Stimulated activated CD4-positive, alpha-beta T cell treated with anti-CD3 and anti-CD28 coated beads, Interleukin-1b, Interleukin-23, amount 100 ng/mL, for 24 hours (primary cell): ENCODE measurements around the gene AFF4.
"Not testable (repeated sequence)": the region's sequence is repeated elsewhere in the genome, so short reads cannot be mapped to it uniquely, and the experiment has no call there.

Experiments
- DNase-seq, 4 experiments: peaks; one replicate each; pipeline ENCODE4 v3.0.0-alpha.2; 2020; ENCODE audit warnings: low read depth in 4 of 4, low spot score in 1 of 4

Gene AFF4

GRCh38 chr5:132961123-132961815 lies 2.2 kb downstream of the AFF4 start:
- not testable (repeated sequence) for DNase-seq

DNA sequence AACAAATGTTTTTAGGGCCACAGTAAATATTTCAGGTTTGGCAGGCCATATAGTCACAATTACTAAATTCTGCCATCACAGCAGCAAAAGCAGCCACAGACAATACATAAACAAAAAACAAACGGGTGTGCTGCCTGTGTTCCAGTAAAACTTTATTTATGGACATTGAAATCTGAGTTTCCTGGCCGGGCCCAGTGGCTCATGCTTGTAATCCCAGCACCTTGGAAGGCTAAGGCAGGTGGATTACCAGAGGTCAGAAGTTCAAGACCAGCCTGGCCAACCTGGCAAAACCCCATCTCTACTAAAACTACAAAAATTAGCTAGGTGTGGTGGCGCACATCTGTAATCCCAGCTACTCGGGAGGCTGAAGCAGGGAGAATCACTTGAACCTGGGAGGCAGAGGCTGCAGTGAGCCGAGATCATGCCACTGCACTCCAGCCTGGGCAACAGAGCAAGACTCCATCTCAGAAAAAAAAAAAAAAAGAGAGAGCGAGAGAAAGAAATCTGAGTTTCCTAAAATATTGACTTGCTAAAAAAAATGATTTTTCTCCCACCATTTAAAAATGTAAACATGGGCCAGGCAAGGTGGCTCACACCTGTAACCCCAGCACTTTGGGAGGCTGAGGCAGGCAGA lies 7.2 kb downstream of the AFF4 start:
- DNase-seq = not testable (repeated sequence)

GRCh38 chr5:132953710-132954109 lies 9.7 kb downstream of the AFF4 start:
- DNase-seq = no peak

DNA sequence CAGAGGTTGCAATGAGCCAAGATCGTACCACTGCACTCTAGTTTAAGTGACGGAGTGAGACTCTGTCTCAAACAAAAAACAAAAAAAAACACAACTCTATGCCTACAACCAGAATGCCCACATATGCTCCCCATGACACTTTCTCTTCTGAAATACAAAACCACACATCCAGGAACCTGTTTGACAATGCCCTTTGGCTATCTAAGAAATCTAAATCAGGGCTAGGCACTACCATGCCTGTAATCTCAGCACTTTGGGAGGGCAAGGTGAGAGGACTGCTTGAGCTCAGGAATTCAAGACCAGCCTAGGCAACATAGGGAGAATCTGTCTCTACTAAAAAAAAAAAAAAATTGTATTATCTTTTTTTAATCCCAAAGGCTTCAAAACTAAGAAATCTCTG lies 10.6 kb downstream of the AFF4 start:
- no peak for DNase-seq

DNA sequence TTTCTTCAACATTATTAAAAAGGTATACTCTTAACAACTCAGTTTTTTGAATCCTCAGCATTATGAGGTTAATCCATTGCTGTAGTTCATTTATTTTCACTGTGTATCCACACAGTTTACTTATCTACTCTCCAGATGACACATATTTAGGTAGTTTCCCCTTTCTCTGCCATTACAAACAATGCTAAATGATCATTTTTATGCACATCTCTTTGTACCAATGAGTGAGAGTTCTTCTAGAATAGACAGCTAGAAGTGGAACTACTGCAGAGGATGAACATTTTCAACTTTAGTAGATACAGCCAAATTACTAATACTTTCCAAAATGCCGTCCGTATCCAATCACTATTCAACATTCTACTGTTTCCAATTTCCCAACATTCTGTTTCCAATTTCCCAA lies 11.5 kb downstream of the AFF4 start:
- no peak for DNase-seq

DNA sequence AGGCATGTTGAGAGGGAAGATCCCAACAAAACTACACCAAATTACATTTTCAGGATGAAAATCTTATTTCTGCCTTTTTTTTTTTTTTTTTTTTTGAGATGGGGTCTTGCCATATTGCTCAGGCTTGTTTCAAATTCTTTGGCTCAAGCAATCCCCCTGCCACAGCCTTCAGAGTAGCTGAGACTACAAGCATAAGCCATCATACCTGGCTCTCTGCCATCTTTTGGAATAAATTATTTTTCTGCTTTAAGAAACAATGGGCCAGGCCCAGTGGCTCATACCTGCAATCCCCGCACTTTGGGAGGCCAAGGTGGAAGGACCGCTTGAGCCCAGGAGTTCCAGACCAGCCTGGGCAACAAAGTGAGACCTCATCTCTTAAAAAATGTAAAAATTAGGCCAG lies 14.3 kb downstream of the AFF4 start:
- no peak for DNase-seq

DNA sequence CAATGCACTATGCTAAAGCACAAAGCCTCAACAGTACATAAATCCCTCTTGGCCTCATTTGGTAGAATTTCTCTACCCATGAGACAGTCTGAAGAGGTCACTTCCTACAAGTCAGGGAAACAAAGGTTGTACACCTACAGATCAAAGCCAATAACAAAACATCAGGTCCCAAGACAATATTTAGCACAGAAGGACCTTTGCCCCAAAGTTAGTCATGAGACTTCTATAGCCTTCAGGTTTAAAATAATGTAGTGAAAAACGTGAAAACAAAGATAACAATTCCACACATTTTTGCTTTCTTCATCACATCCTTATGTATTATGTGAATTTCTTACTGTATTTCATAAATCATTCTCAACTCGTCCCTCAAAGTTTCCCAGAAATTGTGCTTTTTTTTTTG lies 15.8 kb downstream of the AFF4 start:
- DNase-seq = no peak

DNA sequence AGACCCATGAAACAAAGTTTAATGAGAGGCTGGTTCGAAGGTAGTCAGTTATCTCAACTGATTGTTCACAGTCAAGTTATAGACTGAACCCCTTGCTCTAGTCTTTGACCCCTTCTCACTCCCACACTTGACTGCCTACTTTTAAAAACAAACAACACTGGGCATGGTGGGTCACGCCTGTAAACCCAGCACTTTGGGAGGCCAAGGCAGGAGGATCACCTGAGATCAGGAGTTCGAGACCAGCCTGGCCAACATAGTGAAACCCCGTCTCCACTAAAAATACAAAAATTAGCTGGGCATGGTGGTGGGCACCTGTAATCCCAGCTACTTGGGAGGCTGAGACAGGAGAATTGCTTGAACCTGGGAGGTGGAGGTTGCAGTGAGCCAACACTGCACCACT lies 18.1 kb downstream of the AFF4 start:
- not testable (repeated sequence) for DNase-seq

GRCh38 chr5:132943362-132944022 lies 19.9 kb downstream of the AFF4 start:
- no peak for DNase-seq

DNA sequence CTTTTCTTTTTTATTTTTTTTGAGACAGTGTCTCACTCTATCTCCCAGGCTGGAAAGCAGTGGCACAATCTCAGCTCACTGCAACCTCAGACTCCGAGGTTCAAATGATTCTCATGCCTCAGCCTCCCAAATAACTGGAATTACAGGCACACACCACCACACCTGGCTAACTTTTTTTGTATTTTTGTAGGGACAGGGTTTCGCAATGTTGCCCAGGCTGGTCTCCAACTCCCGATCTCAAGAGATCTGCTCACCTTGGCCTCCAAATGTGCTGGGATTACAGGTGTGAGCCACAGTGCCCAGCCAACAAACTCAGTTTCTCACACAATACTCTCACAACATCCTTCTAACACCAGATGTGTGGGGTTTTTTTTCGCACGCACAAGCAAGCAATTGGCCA lies 22.1 kb downstream of the AFF4 start:
- no peak for DNase-seq

DNA sequence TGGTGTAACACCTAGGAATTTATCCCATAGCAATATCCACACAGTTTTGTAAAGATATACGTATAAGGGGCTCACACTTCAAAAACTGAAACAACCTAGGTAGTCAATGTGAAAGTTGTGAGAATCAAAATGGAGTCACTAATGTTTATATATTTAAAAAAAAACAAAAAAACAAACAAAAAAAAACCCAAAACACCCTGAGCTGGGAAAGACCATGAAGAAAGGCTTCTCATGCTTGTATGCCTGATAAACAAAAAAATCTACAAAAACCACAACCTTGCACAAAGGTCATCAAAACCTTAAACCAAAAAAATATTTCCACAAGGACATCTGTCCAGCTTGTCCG lies 35.4 kb downstream of the AFF4 start:
- no peak for DNase-seq

- no peak for DNase-seq
Measured at GRCh38 chr5:132927355-132928061, 35.9 kb downstream of the AFF4 start.

DNA sequence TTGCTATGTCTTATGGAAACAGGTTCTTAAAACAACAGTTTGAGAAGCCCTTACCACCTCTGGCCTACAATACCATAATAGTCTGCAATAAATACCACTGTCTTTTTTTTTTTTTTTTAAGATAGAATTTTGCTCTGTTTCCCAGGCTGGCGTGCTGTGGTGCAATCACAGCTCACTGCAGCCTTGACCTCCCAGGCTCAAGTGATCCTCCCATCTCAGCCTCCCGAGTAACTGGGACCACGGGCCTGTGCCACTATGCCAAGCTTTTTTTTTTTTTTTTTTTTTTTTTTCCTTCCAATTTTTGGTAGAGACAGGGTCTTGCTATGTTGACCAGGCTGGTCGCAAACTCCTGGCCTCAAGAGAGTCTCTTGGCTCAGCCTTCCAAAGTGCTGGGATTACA lies 37.0 kb downstream of the AFF4 start:
- no peak for DNase-seq

DNA sequence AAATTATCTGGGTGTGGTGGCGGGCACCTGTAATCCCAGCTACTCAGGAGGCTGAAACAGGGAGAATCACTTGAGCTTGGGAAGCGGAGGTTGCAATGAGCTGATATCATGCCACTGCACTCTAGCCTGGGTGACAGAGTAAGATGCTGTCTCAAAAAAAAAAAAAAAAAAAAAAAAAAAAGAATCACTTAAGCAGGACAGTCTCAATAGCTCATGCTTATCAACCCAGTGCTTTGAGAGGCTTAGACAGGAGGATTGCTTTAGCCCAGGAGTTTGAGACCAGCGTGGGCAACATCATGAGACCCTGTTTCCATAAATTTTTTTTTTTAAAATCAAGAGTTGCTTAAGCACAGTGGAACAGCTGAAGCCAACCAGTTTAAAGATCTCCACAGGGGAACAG lies 47.3 kb downstream of the AFF4 start:
- DNase-seq = no peak

DNA sequence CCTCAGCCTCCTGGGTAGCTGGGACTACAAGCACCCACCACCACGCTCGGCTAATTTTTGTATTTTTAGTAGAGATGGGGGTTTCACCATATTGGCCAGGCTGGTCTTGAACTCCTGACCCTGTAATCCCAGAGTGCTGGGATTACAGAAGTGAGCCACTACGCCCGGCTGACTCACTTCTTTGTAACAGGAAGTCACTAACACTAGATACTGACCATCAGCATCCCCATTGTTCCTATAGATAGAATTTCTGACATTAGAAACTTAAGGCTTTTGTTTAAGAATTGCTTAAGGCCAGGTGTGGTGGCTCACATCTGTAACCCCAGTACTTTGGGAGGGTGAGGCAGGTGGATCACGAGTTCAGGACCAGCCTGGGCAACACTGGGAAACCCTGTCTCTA lies 47.8 kb downstream of the AFF4 start:
- no peak for DNase-seq

DNA sequence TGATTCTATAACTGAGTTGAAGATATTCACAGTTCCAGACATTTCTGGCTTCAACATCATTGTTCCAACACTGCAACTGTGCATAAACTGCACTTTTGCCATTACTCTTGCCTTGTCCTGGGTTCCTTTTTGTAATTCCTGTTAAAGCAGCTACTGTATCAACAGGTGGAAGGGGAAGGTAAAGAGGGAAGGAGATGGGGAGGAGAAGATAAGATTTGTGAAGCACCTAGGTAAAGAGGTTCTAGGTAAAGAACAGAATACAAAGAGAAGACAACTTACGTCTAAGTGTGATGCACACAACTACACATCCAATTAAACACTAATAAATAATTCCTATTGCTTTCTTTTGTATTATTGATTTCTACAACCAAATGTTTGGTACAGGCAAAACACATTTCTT lies 53.7 kb downstream of the AFF4 start:
- no peak for DNase-seq

- no peak for DNase-seq
Measured at GRCh38 chr5:132907161-132907560, 56.3 kb downstream of the AFF4 start.

- DNase-seq = no peak
Measured at GRCh38 chr5:132905938-132906337, 57.5 kb downstream of the AFF4 start.

- DNase-seq = no peak
Measured at GRCh38 chr5:132901730-132902129, 61.7 kb downstream of the AFF4 start.

GRCh38 chr5:132901036-132901435 lies 62.4 kb downstream of the AFF4 start:
- DNase-seq = no peak

- DNase-seq = no peak
Measured at GRCh38 chr5:132898094-132898493, 65.3 kb downstream of the AFF4 start.

- DNase-seq = no peak
Measured at GRCh38 chr5:132896685-132897084, 66.7 kb downstream of the AFF4 start.
